Measurements from ENCODE around the gene BBS2.

DNA sequence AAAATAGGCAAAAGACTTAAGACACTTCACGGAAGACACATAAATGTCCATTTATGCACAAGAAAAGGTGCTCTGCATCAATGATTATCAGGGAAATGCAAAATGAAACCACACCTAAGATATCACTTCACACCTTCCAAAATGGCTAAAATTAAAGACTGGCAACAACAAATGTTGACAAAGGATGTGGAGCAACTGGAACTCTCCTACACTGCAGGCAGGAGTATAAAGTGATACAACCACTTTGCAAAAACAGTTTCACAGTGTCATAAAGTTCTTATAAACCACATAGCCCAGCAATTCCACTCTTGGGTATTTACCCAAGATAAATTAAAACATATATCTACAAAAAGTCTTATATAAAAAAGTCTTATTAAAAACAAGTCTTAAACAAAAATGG, 7.8 kb downstream of the BBS2 start:
- TF ChIP-seq, protein P1, sequence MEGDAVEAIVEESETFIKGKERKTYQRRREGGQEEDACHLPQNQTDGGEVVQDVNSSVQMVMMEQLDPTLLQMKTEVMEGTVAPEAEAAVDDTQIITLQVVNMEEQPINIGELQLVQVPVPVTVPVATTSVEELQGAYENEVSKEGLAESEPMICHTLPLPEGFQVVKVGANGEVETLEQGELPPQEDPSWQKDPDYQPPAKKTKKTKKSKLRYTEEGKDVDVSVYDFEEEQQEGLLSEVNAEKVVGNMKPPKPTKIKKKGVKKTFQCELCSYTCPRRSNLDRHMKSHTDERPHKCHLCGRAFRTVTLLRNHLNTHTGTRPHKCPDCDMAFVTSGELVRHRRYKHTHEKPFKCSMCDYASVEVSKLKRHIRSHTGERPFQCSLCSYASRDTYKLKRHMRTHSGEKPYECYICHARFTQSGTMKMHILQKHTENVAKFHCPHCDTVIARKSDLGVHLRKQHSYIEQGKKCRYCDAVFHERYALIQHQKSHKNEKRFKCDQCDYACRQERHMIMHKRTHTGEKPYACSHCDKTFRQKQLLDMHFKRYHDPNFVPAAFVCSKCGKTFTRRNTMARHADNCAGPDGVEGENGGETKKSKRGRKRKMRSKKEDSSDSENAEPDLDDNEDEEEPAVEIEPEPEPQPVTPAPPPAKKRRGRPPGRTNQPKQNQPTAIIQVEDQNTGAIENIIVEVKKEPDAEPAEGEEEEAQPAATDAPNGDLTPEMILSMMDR (IDR thresholded peaks at IDR 0.05) = no peak
- TF ChIP-seq ZFX (IDR thresholded peaks at IDR 0.05; ENCODE audit: borderline replicate concordance) = no peak
